RWPE2 (cell line): Measurements from ENCODE around the gene ZNF133.
A peak's percentile ranks its signal among the peaks of the same experiment; 100 is the strongest.
"Not testable (repeated sequence)": the region's sequence is repeated elsewhere in the genome, so short reads cannot be mapped to it uniquely, and the experiment has no call there.

Source experiments
- ATAC-seq: fragments of 200-7000 bp; cut with Tn5 transposase; 3 replicates; pipeline ENCODE4 v1.9.1; 2021; ENCODE audit warnings: low read depth
- DNase-seq: peaks from one replicate; pipeline ENCODE4 v3.0.0-alpha.2; 2020; ENCODE audit warnings: low spot score
- H3K27ac ChIP-seq: fragments of 450-650 bp; 2 replicates; pipeline ENCODE4 v1.5.1; 2017; ENCODE audit warnings: mild to moderate bottlenecking; ENCODE audit not compliant: poor library complexity, severe bottlenecking
- H3K27me3 ChIP-seq: fragments of 250-450 bp; sonication (Bioruptor Pico); 2 replicates; pipeline ENCODE4 v1.5.1; 2021; ENCODE audit warnings: mild to moderate bottlenecking, moderate library complexity; ENCODE audit not compliant: insufficient read depth, poor library complexity, severe bottlenecking
- H3K36me3 ChIP-seq: fragments of 250-450 bp; sonication (Bioruptor Pico); 2 replicates; pipeline ENCODE4 v1.5.1; 2020; ENCODE audit warnings: low read depth, mild to moderate bottlenecking, moderate library complexity
- H3K4me1 ChIP-seq: fragments of 250-450 bp; sonication (Bioruptor Pico); 2 replicates; pipeline ENCODE4 v1.5.1; 2021; ENCODE audit warnings: mild to moderate bottlenecking, moderate library complexity; ENCODE audit not compliant: insufficient read depth, poor library complexity, severe bottlenecking
- H3K4me3 ChIP-seq: fragments of 250-450 bp; sonication (Bioruptor Pico); 2 replicates; pipeline ENCODE4 v1.5.1; 2021; ENCODE audit warnings: mild to moderate bottlenecking, moderate library complexity; ENCODE audit not compliant: severe bottlenecking
- H3K9me3 ChIP-seq: fragments of 250-450 bp; sonication (Bioruptor Pico); 2 replicates; pipeline ENCODE4 v1.5.1; 2021; ENCODE audit warnings: mild to moderate bottlenecking, moderate library complexity; ENCODE audit not compliant: severe bottlenecking
- TF ChIP-seq, protein P1 (sequence below): fragments of 450-650 bp; IDR thresholded peaks from one replicate; pipeline ENCODE4 v1.5.1; 2017; ENCODE audit warnings: mild to moderate bottlenecking, moderate library complexity; ENCODE audit not compliant: poor library complexity, severe bottlenecking

Gene ZNF133

DNA sequence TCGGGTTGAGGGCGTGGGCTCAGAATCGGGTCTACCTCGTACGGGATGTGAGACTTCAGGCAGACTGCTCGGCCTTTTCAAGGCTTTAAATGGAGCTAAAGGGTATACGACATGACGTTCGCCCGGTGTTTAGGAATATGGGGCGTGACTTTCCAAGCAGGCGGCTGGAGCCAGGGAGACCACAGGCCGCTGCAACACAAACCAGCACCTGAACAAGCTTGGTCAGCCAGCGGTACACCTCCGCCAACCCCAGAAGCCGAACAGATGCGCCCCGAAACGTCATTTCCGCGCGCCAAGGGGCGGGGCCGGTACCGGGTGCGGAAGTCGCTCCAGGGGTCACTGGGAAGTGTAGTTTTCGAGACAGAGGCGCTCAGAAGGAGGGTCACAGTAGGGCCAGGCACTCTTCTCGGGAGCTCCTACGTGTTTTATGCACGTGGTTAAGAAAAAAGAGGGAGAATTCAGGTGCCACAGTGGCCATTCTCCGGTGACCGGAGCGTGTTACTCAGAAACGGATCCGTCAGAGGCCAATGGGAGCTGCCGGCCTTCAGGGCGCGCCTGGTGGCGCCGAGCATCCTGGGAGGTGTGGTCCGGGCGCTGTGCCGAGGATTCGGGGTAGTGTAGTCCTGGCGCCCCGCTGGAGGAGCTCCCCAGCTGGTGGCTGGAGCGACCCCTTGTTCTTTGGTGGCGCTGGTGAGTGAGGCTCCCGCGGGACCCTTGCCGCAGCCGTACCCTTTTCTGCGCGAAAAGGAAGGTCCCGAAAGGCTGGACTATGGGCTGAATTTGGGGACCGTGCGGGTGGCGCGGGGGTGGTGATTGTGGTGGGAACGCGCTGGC lies at the start of gene ZNF133:
TSS of gene ZNF133 (plus strand) at position 613 of the 834 bp plus-strand sequence. CDS start 17,160 bp downstream, outside the sequence.
- Histone ChIP-seq H3K27ac (peak within 1 kb of the TSS; percentile 56), H3K4me1 (no peaks in the 10 kb centered on the region), H3K4me3 (peak within 1 kb of the TSS; percentile 74), H3K36me3 (peaks cover 15% of the 10 kb centered on the region), H3K9me3 (no peaks in the 10 kb centered on the region), H3K27me3 (no peaks in the 10 kb centered on the region)
- TF ChIP-seq, protein P1, sequence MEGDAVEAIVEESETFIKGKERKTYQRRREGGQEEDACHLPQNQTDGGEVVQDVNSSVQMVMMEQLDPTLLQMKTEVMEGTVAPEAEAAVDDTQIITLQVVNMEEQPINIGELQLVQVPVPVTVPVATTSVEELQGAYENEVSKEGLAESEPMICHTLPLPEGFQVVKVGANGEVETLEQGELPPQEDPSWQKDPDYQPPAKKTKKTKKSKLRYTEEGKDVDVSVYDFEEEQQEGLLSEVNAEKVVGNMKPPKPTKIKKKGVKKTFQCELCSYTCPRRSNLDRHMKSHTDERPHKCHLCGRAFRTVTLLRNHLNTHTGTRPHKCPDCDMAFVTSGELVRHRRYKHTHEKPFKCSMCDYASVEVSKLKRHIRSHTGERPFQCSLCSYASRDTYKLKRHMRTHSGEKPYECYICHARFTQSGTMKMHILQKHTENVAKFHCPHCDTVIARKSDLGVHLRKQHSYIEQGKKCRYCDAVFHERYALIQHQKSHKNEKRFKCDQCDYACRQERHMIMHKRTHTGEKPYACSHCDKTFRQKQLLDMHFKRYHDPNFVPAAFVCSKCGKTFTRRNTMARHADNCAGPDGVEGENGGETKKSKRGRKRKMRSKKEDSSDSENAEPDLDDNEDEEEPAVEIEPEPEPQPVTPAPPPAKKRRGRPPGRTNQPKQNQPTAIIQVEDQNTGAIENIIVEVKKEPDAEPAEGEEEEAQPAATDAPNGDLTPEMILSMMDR = no peak
- ATAC-seq (peak; percentile 94), DNase-seq (peak; percentile 95)

DNA sequence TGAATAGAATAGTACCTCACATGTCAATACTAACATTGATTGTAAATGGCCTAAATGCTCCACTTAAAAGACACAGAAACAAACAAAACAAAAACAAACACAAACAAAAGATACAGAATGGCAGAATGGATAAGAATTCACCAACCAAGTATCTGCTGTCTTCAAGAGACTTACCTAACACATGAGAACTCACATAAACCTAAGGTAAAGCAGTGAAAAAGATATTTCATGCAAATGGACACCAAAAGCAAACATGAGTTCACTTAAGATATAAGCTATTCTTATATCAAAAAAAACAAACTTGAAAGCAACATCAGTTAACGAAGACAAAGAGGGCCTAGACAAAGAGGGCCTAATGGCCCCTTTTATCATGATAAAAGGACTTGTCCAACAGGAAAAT lies 47.3 kb upstream of the ZNF133 start:
- ATAC-seq = no peak
- H3K27ac ChIP-seq = no peak overlapping the region
- no peaks in the 10 kb centered on the region for H3K36me3 ChIP-seq
- TF ChIP-seq, protein P1 = no peak
- H3K4me3 ChIP-seq = no peak overlapping the region
- H3K27me3 ChIP-seq = no peaks in the 10 kb centered on the region
- DNase-seq = no peak
- no peaks in the 10 kb centered on the region for H3K9me3 ChIP-seq
- H3K4me1 ChIP-seq = no peaks in the 10 kb centered on the region

DNA sequence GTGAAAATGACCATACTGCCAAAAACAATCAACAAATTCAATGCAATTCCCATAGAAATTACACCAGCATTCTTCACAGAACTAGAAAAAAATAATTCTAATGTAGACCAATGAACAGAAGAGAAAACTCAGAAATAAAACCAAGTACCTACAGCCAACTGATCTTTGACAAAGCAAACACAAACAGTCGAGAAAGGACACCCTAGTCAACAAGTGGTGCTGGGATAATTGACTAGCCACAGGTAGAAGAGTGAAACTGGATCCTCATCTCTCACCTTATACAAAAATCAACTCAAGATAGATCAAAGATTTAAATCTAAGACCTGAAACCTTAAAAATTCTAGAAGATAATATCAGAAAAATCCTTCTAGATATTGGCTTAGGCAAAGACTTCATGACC lies 44.5 kb upstream of the ZNF133 start:
- H3K27me3 ChIP-seq = no peaks in the 10 kb centered on the region
- TF ChIP-seq, protein P1 = no peak
- H3K9me3 ChIP-seq = no peaks in the 10 kb centered on the region
- H3K4me3 ChIP-seq = no peak overlapping the region
- no peaks in the 10 kb centered on the region for H3K4me1 ChIP-seq
- no peak overlapping the region for H3K27ac ChIP-seq
- H3K36me3 ChIP-seq = no peaks in the 10 kb centered on the region
- DNase-seq (no peak), ATAC-seq (no peak)

DNA sequence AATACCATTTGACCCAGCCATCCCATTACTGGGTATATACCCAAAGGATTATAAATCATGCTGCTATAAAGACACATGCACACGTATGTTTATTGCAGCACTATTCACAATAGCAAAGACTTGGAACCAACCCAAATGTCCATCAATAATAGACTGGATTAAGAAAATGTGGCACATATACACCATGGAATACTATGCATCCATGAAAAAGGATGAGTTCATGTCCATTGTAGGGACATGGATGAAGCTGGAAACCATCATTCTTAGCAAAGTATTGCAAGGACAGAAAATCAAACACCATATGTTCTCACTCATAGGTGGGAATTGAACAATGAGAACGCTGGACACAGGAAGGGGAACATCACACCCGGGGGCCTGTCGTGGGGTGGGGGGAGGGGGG lies 39.8 kb upstream of the ZNF133 start:
- H3K4me3 ChIP-seq, H3K27ac ChIP-seq, H3K36me3 ChIP-seq, H3K27me3 ChIP-seq, ATAC-seq, DNase-seq, H3K9me3 ChIP-seq: not testable (repeated sequence)
- peaks cover 15% of the 10 kb centered on the region for H3K4me1 ChIP-seq

DNA sequence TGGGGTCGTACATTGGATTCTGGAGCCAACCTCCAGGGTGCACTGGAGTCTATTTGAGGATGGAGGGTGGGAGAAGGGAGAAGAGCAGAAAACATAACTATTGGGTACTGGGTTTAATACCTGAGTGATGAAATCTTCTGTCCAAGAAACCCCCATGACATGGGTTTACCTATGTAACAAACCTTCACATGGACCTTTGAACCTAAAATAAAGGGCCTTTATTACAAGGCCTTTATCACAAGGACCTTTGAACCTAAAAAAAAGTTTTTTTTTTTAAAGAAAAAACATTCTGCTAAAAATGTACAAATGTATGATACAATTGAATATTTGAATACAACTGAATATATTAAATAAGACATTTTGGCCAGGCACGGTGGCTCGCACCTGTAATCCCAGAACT lies 38.1 kb upstream of the ZNF133 start:
- Histone ChIP-seq H3K4me1 (peaks cover 17% of the 10 kb centered on the region), H3K27ac (no peak overlapping the region), H3K4me3 (no peak overlapping the region), H3K36me3 (no peaks in the 10 kb centered on the region), H3K27me3 (no peaks in the 10 kb centered on the region), H3K9me3 (no peaks in the 10 kb centered on the region)
- ATAC-seq (no peak), DNase-seq (no peak)
- TF ChIP-seq, protein P1 = no peak
